Liver (tissue), 9 donors: ENCODE data around the gene GTF3C5. TPM values are rescaled to one million over a fixed set of nuclear protein-coding genes. Genes with fewer than 3 reads are reported as not detected.

ENCODE experiments used
- DNase-seq: peaks from one replicate; pipeline ENCODE4 v3.0.0-alpha.2; 2017; ENCODE audit warnings: low spot score
- H3K27ac ChIP-seq, 2 donors: one replicate each; pipeline ENCODE4 v1.7.0; 2013; ENCODE audit warnings: inconsistent platforms in 2 of 2, low read length in 2 of 2, control low read depth in 1 of 2, low read depth in 1 of 2, mild to moderate bottlenecking in 1 of 2
- H3K27me3 ChIP-seq, 4 donors: one replicate each; pipeline versions ENCODE4 v1.6.1 to v1.7.0; 2013; ENCODE audit warnings: low read length in 3 of 4, inconsistent platforms in 1 of 4, mild to moderate bottlenecking in 1 of 4, moderate library complexity in 1 of 4; ENCODE audit not compliant: control insufficient read depth in 4 of 4, insufficient read depth in 4 of 4
- H3K36me3 ChIP-seq, 4 donors: one replicate each; pipeline versions ENCODE4 v1.6.1 to v1.7.0; 2013; ENCODE audit warnings: low read length in 3 of 4, mild to moderate bottlenecking in 3 of 4, low read depth in 1 of 4, moderate library complexity in 1 of 4; ENCODE audit not compliant: control insufficient read depth in 4 of 4, insufficient read depth in 3 of 4
- H3K4me1 ChIP-seq, 4 donors: one replicate each; pipeline versions ENCODE4 v1.6.1 to v1.7.0; 2013; ENCODE audit warnings: low read length in 3 of 4, mild to moderate bottlenecking in 3 of 4, moderate library complexity in 1 of 4; ENCODE audit not compliant: control insufficient read depth in 4 of 4, insufficient read depth in 4 of 4
- H3K4me3 ChIP-seq, 3 donors: one replicate each; pipeline versions ENCODE4 v1.6.1 to v1.7.0; 2013; ENCODE audit warnings: low read length in 3 of 3, control low read depth in 1 of 3, low read depth in 1 of 3, mild to moderate bottlenecking in 1 of 3
- H3K9ac ChIP-seq, 2 donors: one replicate each; pipeline ENCODE4 v1.7.0; 2013; ENCODE audit warnings: low read length in 2 of 2, mild to moderate bottlenecking in 2 of 2, moderate library complexity in 2 of 2, control low read depth in 1 of 2, low read depth in 1 of 2
- H3K9me3 ChIP-seq, 4 donors: one replicate each; pipeline versions ENCODE4 v1.6.1 to v1.7.0; 2013; ENCODE audit warnings: low read length in 3 of 4; ENCODE audit not compliant: control insufficient read depth in 4 of 4
- ATF3 ChIP-seq: IDR thresholded peaks from 2 replicates; pipeline ENCODE4 v1.6.1; 2016; ENCODE audit warnings: antibody characterized with exemption
- EGR1 ChIP-seq, 2 donors: IDR thresholded peaks; 2 replicates each; pipeline ENCODE4 v1.6.1; 2016 to 2018; ENCODE audit warnings: antibody characterized with exemption in 2 of 2, low read depth in 2 of 2
- FOXA1 ChIP-seq: IDR thresholded peaks from 2 replicates; pipeline ENCODE4 v1.6.1; 2016; ENCODE audit warnings: antibody characterized with exemption
- FOXA2 ChIP-seq: IDR thresholded peaks from 2 replicates; pipeline ENCODE4 v1.6.1; 2016; ENCODE audit warnings: antibody characterized with exemption
- HNF4A ChIP-seq, 2 donors: conservative IDR thresholded peaks; 2 replicates each; pipeline ENCODE4 v1.6.1; 2016; ENCODE audit warnings: antibody characterized with exemption in 2 of 2, mild to moderate bottlenecking in 2 of 2
- HNF4G ChIP-seq: IDR thresholded peaks from 2 replicates; pipeline ENCODE4 v1.6.1; 2016; ENCODE audit warnings: antibody characterized with exemption
- MAX ChIP-seq: IDR thresholded peaks from 2 replicates; pipeline ENCODE4 v1.6.1; 2016; ENCODE audit warnings: antibody characterized with exemption
- NR2F2 ChIP-seq: IDR thresholded peaks from 2 replicates; pipeline ENCODE4 v1.6.1; 2016; ENCODE audit warnings: antibody characterized with exemption
- RAD21 ChIP-seq, 2 donors: IDR thresholded peaks; 2 replicates each; pipeline ENCODE4 v1.6.1; 2016; ENCODE audit warnings: antibody characterized with exemption in 2 of 2, mild to moderate bottlenecking in 2 of 2
- REST ChIP-seq: IDR thresholded peaks from 2 replicates; pipeline ENCODE4 v1.6.1; 2016; ENCODE audit warnings: antibody characterized with exemption, mild to moderate bottlenecking
- RXRA ChIP-seq, 2 donors: IDR thresholded peaks; 2 replicates each; pipeline ENCODE4 v1.6.1; 2017 to 2018; ENCODE audit warnings: antibody characterized with exemption in 2 of 2, mild to moderate bottlenecking in 1 of 2
- SP1 ChIP-seq: IDR thresholded peaks from 2 replicates; pipeline ENCODE4 v1.6.1; 2018; ENCODE audit warnings: antibody characterized with exemption, mild to moderate bottlenecking
- YY1 ChIP-seq: IDR thresholded peaks from 2 replicates; pipeline ENCODE4 v1.6.1; 2016; ENCODE audit warnings: antibody characterized with exemption, mild to moderate bottlenecking
- ZBTB33 ChIP-seq: IDR thresholded peaks from 2 replicates; pipeline ENCODE4 v1.6.1; 2016; ENCODE audit warnings: antibody characterized with exemption
- WGBS: extraction: QIAGEN DNeasy Blood & Tissue Kit; methylation state at CpG from one replicate; pipeline ENCODE4 v1.1.7; 2013; 5-methylcytosine and 5-hydroxymethylcytosine counted together
- polyA plus RNA-seq, 2 donors: library from polyadenylated mRNA; stranded (reverse) in 1 of 2; unstranded in 1 of 2; fragments of 200-250 nt in 1 of 2; fragments of >200 nt in 1 of 2; fragmentation: Nextera tagmentation in 1 of 2; extraction: Ambion mirVana in 1 of 2; gene quantifications; one replicate each; pipeline versions ENCODE4 v1.2.1 to v1.2.3, GENCODE V29; 2013 to 2015
- total RNA-seq, 2 donors: library from RNA; depleted of rRNA; stranded (reverse); fragments of >200 nt; gene quantifications; one replicate each; pipeline ENCODE4 v1.2.3, GENCODE V29; 2014
- donor health status: healthy.
- donor health status: healthy.
- donor health status: healthy.
- donor health status: healthy.
- donor health status: healthy.

Gene GTF3C5
- total and polyA plus RNA-seq, 4 donors = 13.2 to 26.2 (median 18.2) TPM

GRCh38 chr9:133008406-133008805, 22.4 kb upstream of the GTF3C5 start:
- DNase-seq = no peak
- peaks cover 0 to 7% (median 0%) of the 10 kb centered on the region in 4 donors for H3K27me3 ChIP-seq
- peaks cover 0 to 1% (median 0%) of the 10 kb centered on the region in 4 donors for H3K4me1 ChIP-seq
- TF ChIP-seq ATF3 = no peak
- no peak for TF ChIP-seq ZBTB33
- no peak for TF ChIP-seq RXRA (IDR thresholded peaks at IDR 0.05)
- TF ChIP-seq YY1 = no peak
- TF ChIP-seq NR2F2 = no peak
- TF ChIP-seq RAD21 (IDR thresholded peaks at IDR 0.05) = no peak
- TF ChIP-seq FOXA2 = no peak
- no peak for TF ChIP-seq SP1
- no peak for TF ChIP-seq EGR1 (IDR thresholded peaks at IDR 0.05; ENCODE audit: low read depth in 2 of 2)
- no peak for TF ChIP-seq HNF4G
- TF ChIP-seq FOXA1 = no peak
- no peaks in the 10 kb centered on the region for H3K36me3 ChIP-seq
- 59% methylated on average over 7 of the region's 7 CpGs for WGBS
- H3K27ac ChIP-seq = no peak overlapping the region
- no peak overlapping the region for H3K9ac ChIP-seq
- H3K9me3 ChIP-seq = no peaks in the 10 kb centered on the region
- no peak overlapping the region for H3K4me3 ChIP-seq

- H3K9ac ChIP-seq = no peak overlapping the region
- 75% methylated on average over 2 of the region's 2 CpGs for WGBS
- H3K4me1 ChIP-seq = peaks cover 0 to 1% (median 0%) of the 10 kb centered on the region in 4 donors
- H3K27ac ChIP-seq = no peak overlapping the region
- no peak overlapping the region for H3K4me3 ChIP-seq
- TF ChIP-seq REST (no peak), NR2F2 (no peak), YY1 (no peak), HNF4A (conservative IDR thresholded peaks at IDR 0.05) (no peak), MAX (no peak)
- no peak for DNase-seq
- H3K27me3 ChIP-seq = peaks cover 0 to 7% (median 0%) of the 10 kb centered on the region in 4 donors
- H3K9me3 ChIP-seq = no peaks in the 10 kb centered on the region
- no peaks in the 10 kb centered on the region for H3K36me3 ChIP-seq
Measured at GRCh38 chr9:133008824-133009223, 22.0 kb upstream of the GTF3C5 start.
